HG02884 (cell line): ENCODE measurements around the gene THAP11.

Experiments
- ATAC-seq: cut with Tn5 transposase; IDR thresholded peaks from one replicate; pipeline ENCODE4 v1.9.1; 2021; ENCODE audit warnings: mild to moderate bottlenecking, moderate library complexity; ENCODE audit not compliant: unreplicated experiment

The THAP11 gene

GRCh38 chr16:67883146-67883871, 41.2 kb downstream of the THAP11 start:
- ATAC-seq = no peak

- no peak for ATAC-seq
These were observed 41.7 kb downstream of the THAP11 start for GRCh38 chr16:67883872-67884261.

GRCh38 chr16:67884684-67885083, 42.6 kb downstream of the THAP11 start, which contains the start of gene NRN1L:
TSS of gene NRN1L (plus strand) at chr16:67884885. CDS start at chr16:67884904, 19 bp downstream.
- ATAC-seq = no peak

- ATAC-seq = no peak
These were observed 43.4 kb downstream of the THAP11 start for GRCh38 chr16:67885545-67885944.

GRCh38 chr16:67885976-67886375, 43.9 kb downstream of the THAP11 start:
- ATAC-seq = no peak

GRCh38 chr16:67886387-67886786, 44.3 kb downstream of the THAP11 start:
- ATAC-seq = no peak

- ATAC-seq = no peak
These were observed 46.2 kb downstream of the THAP11 start for GRCh38 chr16:67888331-67888730.

- ATAC-seq = no peak
These were observed 50.3 kb downstream of the THAP11 start for GRCh38 chr16:67892375-67892774.

GRCh38 chr16:67892899-67893742, 51.0 kb downstream of the THAP11 start, which contains the start of gene PSKH1:
TSS of gene PSKH1 (plus strand) at chr16:67893254. CDS start at chr16:67908750, 15,496 bp downstream.
- peak; percentile 86 for ATAC-seq
